Mesenteric fat pad (tissue), 1 donor: Measurements from ENCODE around the gene PNLIPRP2. TPM values are rescaled to one million over a fixed set of nuclear protein-coding genes. Genes with fewer than 3 reads are reported as not detected.

Source experiments
- DNase-seq: peaks from one replicate; pipeline ENCODE4 v3.0.0-alpha.2; 2020; ENCODE audit warnings: low spot score
- total RNA-seq: library from RNA; stranded (reverse); fragmentation: NEBNext Ultra II Directional; extraction: Animal tissue kit (Norgen Biotek cat#: 25700); gene quantifications from one replicate; pipeline ENCODE4 v1.2.1, GENCODE V29; 2021
- donor health status: DM: yes; HTN: yes; CAD: no.

The PNLIPRP2 gene
- total RNA-seq, 1 donor from 2014 or later = 1.1 TPM

DNA sequence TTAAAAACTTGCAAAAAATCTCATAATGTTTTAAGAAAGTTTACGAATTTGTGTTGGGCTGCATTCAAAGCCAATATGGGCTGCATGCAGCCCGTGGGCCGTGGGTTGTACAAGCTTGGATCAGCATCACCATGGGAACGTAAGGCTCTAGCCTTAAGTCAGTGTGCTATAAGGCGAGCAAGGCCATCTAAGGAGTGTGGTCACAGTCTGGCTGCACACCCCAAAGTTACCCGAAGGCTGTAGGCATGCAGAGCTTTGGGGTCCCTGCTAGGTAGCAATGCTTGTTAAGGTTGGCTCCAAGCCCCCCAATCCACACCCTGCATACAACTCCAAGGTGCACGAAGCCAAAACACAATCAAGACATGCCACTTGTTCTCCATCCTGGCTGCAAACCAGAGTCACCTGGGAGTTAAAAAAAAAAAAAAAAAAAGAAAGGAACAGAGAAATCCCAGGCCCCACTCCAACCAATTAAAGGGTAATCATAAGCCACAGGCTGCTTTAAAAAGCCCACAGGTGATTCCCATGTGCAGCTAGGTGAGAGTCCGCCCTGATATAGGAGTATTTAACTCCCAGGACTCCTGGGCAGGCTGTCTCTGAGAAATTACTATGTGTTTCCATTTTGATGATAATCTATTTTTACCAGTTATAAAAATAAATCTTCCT lies 8.5 kb upstream of the PNLIPRP2 start:
- no peak for DNase-seq

DNA sequence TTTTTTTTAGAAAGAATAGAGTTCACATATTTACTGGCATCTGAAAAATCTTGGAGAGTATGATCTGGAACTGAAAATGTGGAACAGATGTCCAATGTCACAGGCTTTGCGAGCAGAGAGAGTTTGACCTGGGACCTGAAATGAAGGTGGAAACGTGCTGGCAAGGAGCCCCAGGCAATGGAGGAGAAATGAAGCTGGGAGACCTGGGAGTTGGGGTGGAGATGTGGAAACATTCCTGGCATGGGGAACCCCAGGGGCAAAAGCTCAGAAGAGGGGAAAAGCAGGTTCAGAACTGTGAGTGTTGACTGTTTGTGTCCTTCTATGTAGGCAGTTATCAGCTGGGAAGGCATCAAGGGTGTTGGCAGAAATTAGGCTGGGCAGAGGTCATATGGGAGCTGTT lies 7.3 kb upstream of the PNLIPRP2 start:
- no peak for DNase-seq

DNA sequence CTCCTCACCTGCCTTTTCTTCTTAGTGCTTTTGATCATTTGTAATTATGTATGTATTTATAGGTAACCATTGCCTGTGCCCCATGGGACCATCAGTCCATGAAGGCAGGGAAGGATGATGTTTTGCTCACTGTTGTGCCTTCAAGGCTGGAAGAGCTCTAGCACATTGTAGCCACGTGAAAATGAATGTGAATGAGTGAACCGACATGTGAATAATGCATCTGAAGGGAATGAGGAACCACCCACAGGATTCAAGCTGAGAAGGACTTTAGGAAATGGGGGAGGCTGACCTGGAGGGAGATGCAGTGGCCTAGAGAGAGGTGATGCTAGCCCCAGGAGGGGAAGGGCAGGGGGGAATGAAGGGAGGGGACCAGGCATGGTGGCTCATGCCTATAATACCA lies 6.0 kb upstream of the PNLIPRP2 start:
- DNase-seq = peak; percentile 41

DNA sequence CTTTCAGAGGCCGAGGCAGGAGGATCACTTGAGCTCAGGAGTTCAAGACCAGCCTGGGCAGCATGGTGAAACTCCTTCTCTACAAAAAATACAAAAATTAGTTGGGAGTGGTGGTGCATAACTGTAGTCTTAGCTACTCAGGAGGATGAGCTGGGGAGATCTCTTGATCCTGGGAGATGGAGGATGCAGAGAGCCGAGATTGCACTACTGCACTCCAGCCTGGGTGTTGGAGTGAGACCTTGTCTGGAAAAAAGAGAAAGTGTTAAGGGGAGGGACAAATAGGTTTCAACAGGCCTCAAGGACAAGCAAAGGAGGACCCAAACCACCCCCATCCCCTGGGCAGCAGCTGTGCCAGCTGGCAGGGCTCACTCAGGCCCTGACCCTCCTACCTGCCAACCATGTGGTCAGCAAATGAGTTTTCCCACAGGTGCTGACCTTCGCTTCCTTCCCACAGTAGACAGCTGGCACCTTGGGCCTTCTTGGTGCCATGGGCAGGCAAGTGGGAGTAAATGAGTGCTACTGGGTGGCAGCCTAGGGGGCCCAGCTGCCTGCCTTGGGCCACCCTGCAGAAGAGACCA lies 5.5 kb upstream of the PNLIPRP2 start:
- DNase-seq = no peak

DNA sequence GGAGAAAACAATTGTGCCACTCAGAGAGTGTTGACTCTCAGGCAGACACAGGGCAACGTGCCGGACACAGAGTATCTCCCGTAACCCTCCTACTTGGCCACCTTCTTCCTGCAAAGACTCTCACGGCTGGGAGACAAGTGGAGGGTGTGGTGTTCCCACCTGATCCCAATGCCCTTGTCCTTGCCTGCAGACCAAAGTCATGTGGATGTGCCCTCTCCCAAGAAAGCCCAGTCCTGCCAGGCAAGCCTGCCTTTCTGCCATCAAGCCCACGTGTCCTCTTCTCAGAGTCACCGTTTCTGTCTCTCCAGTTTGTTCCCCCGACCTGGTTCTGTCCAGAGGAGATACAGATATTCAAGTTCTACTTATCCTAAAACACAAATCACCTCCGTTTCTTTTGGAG lies 723 bp downstream of the PNLIPRP2 start:
- peak; percentile 74 for DNase-seq

DNA sequence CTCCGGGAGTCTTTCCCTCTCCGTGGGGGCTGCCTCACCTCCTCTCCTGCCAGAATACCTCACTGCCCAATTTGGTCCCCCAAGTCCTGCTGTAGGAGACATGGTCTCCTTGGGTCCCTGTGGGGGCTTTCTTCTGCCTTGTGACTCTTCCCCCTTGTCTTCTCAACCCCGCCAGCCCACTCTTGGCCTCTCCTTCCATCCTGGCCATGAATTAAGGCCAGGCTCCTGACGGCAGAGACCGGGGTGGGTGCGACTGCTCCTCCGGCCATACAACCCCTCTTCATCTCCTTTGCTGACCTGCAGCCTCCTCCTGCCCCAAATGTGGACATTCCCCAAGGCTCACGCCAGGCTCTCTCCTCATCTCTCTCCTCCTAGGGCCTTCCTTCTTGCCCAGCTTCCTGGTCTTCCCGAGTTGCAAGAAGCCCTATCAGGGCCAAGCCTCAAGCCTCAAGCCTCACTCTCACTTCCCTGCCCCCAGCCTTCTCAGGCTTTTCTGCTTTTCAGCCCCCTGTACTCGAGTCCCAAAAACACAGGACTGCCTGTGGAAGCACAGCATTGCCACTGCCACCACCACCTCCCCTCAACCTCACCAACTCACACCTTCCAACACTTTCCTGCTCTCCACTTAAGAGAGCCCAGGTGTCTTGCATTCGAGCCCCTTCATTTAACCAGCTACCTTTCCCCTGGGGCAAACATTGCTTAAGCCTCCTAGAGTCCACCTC lies 1.3 kb downstream of the PNLIPRP2 start:
- DNase-seq = peak; percentile 51

DNA sequence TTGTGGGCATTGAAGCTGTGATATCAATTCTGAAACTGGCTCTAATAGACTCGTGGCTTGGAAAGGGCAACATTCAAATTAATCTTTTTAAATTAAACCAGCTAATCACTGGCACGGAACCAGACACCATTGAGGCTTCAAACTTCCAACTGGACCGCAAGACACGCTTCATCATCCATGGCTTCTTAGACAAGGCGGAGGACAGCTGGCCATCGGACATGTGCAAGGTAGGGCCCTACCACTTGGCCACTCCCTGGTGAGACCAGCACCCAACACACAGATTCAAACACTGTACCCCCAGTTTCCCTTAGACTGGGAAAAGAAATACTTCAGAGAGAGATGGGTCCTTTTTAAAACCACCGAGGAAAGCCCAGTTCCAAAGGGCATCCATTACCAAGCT lies 5.1 kb downstream of the PNLIPRP2 start:
- peak; percentile 73 for DNase-seq

DNA sequence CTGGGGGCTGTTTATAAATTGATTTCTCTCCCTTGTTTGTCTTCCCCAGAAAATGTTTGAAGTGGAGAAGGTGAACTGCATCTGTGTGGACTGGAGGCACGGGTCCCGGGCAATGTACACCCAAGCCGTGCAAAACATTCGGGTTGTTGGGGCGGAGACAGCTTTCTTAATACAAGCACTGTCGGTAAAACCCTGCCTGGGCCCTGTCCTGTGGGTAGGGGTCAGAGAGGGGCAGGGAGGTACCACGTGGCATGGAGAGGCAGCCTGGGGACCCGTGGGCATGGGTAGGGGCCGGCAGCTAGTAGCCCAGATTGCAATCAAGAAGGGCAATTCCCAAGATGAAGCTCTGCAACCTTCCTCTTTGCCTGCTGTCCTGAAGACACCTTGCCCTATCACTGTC lies 6.1 kb downstream of the PNLIPRP2 start:
- DNase-seq = peak; percentile 59

DNA sequence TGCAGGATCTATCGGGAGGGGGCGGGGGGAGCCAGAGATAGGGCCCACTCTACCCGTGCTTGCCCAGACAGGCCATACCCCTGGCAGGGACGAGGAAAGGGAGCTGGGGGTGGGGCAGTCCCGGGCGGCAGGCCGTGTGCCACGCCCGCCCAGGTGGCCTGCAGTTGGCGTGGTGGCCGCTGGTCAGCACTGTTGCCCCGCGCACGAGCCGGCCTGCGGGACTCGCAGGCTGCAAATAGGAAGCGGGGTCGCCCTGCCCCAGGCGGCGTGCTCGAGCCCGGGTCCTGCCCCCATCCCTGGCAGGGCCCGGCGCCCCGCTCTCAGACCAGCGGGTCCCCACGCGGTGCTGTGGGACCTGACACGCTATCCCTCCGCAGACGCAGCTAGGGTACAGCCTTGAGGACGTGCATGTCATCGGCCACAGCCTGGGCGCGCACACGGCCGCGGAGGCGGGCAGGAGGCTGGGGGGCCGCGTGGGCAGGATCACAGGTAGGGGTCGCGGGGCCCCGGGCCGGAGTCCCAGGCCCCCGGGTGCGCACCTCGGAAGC lies 6.7 kb downstream of the PNLIPRP2 start:
- peak; percentile 78 for DNase-seq

DNA sequence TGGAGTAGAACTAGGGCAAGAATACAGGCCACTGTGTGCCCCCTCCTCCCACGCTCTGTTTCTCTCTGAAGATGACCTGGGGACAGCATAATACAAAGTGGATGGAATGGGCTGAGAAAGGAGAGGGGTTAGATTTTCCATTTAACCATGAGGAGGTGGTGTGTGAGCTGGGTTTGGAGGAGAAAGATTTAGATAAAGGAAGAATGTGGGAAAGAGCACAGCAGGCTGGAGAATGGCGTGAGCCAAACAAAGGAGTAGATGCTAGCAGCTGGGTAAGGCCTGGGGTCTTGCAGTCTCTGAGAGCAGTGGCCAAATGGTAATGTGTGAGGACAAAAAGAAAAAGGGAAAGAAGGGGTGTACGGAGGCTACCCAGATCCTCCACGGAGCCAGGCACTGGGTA lies 8.6 kb downstream of the PNLIPRP2 start:
- no peak for DNase-seq

DNA sequence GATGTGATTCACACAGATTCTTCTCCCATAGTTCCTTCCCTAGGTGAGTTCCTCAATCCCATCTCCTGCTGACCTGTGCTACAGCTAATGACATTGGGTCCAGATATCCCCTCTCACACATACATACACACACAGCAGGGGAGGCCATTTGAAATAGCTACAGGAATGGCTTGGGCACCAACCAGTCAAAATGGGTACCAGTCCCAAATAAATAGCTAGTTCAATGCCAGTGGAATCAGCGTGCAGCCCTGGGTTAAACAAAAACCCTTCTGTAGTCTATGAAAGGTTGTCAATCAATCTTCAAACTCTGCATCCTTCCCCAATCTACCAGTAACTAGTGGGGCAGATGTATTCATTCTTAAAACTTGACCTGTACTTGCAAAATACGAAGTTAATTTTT lies 9.3 kb downstream of the PNLIPRP2 start:
- DNase-seq = no peak

DNA sequence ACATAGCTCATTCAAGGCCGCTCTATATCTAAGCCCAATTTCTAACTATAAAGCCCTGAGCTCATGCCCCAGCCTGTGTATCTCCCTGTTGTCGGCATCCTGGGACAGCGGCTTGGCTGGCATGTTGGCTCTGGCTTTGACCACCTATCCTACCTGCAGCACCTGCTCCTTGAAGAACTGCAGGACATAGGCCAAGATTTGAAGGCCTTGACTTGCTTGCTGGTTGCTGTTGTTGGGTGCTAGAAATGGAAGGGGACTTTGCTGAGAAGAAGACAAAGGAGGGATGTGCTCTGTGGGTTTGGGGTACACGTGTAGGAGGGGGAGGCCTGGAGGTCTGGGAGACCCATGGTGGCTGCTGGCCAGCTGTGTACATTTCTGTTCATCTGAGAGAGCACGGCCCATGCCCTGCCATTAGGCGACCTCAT lies 11.1 kb downstream of the PNLIPRP2 start:
- peak; percentile 57 for DNase-seq

DNA sequence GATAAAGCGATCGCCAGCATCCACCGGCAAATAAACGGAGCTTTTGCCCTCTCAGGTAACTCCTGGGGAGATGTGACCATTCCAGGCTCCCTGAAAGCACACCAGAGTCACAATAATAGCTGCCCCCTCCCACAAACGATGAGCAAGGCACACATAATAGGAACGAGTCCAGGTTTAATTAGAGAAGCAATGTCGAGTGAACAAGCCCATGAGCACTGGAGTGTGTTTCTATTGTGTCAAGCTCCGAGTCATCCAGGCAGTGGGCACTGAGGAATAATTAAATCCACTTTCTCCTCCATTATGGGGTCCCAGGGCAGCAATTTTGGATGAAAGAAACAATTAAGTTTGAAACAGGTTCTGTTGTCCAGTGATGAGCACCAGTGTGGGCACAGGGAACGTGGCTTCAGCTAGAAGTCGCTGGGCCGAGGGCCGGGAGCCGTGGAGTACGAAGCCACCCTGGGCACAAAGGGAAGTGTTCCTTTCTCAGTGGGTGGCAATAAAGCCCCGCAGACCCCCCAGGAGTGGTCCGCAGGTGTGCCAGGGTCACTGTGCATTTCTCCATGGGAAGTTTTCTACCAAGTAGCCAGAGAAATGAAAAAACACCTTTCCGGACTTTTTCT lies 12.0 kb downstream of the PNLIPRP2 start:
- peak; percentile 55 for DNase-seq

DNA sequence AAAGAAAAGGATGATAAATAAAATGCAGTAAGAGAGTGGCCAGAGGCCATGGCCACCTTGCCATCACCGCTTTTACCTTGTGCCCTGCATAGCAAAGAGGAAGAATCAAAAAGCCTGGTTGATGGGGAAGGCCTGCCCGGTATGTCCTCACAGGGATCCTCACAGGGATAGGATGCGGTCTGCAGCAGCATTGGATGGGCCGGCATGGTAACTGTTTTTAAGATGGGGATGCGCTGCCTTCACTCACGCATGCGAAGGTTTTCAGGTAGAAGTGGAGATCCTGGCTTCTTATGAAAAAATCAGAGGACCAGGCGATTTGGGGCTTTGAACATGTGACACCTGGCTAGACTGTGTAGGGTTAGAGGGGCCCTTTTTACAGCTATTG lies 12.5 kb downstream of the PNLIPRP2 start:
- no peak for DNase-seq

DNA sequence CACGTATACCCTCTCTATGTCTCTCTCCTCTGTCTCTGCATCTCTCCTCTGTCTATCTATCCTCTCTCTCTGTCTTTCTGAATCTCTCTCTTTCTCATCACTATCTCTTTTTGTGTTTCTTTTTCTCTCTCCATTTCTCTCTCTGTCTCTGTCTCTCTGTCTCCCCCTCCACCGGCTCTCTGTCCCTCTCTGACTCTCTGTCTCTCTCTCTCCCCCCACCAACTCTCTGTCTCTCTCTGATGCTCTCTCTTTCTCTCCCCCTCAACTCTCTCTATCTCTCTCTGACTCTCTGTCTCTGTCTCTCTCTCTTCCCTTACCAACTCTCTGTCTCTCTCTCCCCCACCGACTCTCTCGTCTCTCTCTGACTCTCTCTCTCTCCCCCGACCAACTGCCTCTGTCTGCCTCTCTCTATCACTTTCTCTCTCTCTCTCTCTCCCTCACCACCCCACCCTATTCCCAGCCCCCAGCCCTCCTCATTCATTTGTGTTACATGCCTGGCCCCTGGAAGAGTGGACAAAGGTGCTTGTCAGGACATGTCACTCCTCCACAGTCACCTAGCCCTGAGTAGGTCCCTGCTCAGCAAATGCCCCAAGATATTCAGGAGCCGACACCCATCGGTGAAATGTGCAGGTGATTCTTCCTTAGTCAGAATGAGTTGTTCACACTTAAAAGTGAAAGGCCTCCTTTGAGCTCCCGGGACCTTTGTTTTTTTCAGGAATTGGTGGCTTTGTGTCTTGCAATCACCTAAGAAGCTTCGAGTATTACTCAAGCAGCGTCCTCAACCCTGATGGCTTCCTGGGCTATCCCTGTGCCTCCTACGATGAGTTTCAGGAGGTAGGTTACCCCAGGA lies 13.6 kb downstream of the PNLIPRP2 start:
- peak; percentile 39 for DNase-seq

DNA sequence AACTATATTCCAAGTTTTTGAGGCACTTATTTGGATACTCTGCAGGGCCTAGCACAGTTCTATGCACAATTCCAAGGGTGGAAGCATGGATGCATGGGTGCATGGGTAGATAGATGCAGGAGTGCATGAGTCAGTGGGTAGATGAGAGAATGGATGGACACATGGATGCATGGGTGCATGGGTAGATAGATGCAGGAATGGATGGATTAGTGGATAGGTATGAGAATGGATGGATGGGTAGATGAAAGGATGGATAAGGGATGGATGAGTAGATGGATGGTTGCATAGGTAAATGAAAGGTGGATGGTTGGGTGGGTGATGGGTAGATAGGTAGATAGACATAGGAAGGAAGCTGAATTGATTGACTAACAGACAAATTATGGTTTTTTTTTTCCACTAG lies 15.6 kb downstream of the PNLIPRP2 start:
- DNase-seq = no peak

DNA sequence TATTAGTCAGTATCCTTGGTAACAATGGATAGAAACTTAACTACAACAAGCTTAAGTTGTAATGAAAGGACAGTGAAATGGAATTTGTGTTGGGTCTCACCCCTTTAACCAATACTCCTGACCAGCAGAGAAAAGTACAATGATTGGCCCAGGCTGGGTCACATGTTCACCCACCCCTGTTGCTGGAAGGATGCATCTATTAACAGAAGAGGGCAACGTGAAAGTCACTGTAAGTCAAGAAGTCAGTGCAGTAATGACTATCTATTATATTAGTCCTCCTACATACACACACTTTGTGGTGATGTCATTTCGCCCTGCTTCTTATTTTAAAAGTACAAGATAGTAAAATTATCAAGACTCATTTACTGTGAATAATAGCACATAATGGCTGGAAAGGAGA lies 16.2 kb downstream of the PNLIPRP2 start:
- no peak for DNase-seq

DNA sequence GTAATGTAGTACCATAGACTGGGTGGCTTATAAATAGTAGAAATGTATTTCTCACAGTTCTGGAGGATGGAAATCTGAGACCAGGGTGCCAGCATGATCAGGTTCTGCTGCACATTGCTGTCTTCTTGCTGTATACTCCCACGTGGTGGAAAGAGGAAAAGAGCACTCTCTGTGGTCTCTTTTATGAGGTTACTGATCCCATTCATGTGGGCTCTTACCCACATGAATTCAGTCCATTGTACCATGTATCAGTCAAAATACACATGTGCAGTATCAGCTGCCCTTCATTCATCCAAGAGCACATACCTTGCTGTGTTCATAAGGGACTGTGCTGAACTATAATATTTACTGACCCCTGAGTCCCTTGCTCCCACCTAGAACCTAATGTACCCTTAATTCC lies 17.1 kb downstream of the PNLIPRP2 start:
- DNase-seq = no peak

DNA sequence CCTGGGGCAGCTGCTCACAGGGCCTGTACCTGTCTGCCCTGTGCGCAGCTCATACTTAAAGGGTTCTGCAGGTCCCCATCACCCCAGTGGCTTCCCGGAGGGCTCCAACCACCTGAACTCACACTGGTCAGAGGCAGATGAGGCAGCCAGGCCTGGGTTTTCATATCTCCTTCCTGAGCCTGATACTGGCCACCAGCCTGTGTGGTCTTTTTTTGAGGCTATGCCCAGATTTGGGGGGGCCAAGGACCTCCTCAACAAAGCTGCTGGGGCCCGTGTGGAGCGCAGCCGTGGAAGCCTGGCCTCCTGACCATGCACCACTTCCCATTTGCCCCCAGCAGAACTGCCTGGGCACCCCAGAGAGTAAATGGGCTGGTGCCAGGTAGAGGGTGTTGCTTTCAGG lies 25.7 kb downstream of the PNLIPRP2 start:
- DNase-seq = peak; percentile 53

DNA sequence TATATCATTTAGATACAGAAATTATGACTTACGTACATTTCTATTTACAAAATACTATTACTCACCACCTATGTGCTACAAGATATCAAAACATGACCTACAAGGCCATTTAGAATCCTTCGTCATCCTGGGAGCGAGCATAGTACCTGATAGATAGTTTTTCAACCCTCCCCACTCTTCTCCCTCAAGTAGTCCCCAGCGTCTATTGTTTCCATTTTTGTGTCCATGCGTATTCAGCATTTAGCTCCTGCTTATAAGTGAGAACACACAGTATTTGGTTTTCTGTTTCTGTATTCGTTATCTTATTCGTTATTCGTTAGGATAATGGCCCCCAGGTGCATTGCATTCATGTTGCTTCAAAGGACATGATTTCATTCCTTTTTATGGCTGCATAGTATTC lies 28.1 kb downstream of the PNLIPRP2 start:
- DNase-seq = no peak

DNA sequence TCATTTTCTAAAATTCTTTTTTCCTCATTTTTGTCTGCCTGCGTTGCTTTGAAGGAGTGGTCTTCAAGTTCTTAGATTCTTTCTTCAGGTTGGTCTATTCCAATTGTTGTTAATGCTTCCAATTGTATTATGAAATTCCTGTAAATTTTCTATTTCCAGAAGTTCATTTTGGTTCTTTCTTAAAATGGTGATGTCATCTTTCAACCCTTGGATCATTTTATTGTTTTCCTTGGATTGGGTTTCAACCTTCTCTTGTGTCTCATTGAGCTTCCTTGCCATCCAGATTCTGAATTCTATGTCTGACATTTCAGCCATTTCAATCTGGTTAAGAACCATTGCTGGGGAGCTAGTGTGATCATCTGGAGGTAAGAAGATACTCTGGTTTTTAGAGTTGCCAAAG lies 33.1 kb downstream of the PNLIPRP2 start:
- DNase-seq = no peak
